Testis (tissue), 3 donors: ENCODE data around the gene RFC2. TPM values are rescaled to one million over a fixed set of nuclear protein-coding genes. Genes with fewer than 3 reads are reported as not detected.
A peak's percentile ranks its signal among the peaks of the same experiment; 100 is the strongest.
"Not testable (repeated sequence)": the region's sequence is repeated elsewhere in the genome, so short reads cannot be mapped to it uniquely, and the experiment has no call there.

Source experiments
- DNase-seq: peaks from one replicate; pipeline ENCODE4 v3.0.0-alpha.2; 2019
- H3K27ac ChIP-seq, 2 donors: fragments of 200-600 bp; sonication (generic); one replicate each; pipeline ENCODE4 v1.5.1; 2019
- H3K27me3 ChIP-seq: fragments of 200-600 bp; sonication (generic); one replicate; pipeline ENCODE4 v1.5.1; 2019
- H3K36me3 ChIP-seq: fragments of 200-600 bp; sonication (generic); one replicate; pipeline ENCODE4 v1.5.1; 2017; ENCODE audit warnings: low read depth; ENCODE audit errors: missing control alignments
- H3K4me1 ChIP-seq: fragments of 200-600 bp; sonication (generic); one replicate; pipeline ENCODE4 v1.5.1; 2019
- H3K4me3 ChIP-seq, 2 donors: fragments of 200-600 bp; sonication (generic); one replicate each; pipeline ENCODE4 v1.5.1; 2017 to 2019
- H3K9me3 ChIP-seq: fragments of 200-600 bp; sonication (generic); one replicate; pipeline ENCODE4 v1.5.1; 2017
- POLR2A ChIP-seq: fragments of 450-650 bp; IDR thresholded peaks from one replicate; pipeline ENCODE4 v1.6.1; 2017; ENCODE audit warnings: antibody characterized with exemption, mild to moderate bottlenecking, moderate library complexity
- WGBS, 2 donors: methylation state at CpG; one replicate each; pipeline ENCODE4 v1.1.5; 2018; 5-methylcytosine and 5-hydroxymethylcytosine counted together
- intact Hi-C: fragments of 100-400 bp; cut with DNase I; formaldehyde crosslinking; loops from one replicate; pipeline ENCODE4 v1.15.1; 2023; ENCODE audit warnings: low total_unique reads
- polyA plus RNA-seq: library from polyadenylated mRNA; stranded (reverse); fragments of 350-450 nt; fragmentation: Illumina TruSeq; extraction: RNeasy Lipid Tissue Mini Kit (QIAGEN cat#74804); gene quantifications from one replicate; pipeline ENCODE4 v1.2.3, GENCODE V29; 2014; ENCODE audit warnings: low read depth, low replicate concordance; ENCODE audit not compliant: insufficient read depth
- total RNA-seq, 2 donors: library from RNA; depleted of rRNA; stranded (reverse); fragments of >200 nt; gene quantifications; one replicate each; pipeline ENCODE4 v1.2.3, GENCODE V29; 2016
- TF ChIP-seq, protein P1 (sequence below), 3 experiments: fragments of 450-650 bp in 2 of 3; fragments of 200-600 bp in 1 of 3; sonication (generic) in 1 of 3; IDR thresholded peaks; one replicate each; pipeline ENCODE4 v1.5.1; 2016 to 2019; ENCODE audit warnings: antibody characterized with exemption in 3 of 3, mild to moderate bottlenecking in 2 of 3, moderate library complexity in 1 of 3

Gene RFC2
- total and polyA plus RNA-seq, 3 donors from 2014 or later = 10.8 to 29.2 (median 15.2) TPM

DNA sequence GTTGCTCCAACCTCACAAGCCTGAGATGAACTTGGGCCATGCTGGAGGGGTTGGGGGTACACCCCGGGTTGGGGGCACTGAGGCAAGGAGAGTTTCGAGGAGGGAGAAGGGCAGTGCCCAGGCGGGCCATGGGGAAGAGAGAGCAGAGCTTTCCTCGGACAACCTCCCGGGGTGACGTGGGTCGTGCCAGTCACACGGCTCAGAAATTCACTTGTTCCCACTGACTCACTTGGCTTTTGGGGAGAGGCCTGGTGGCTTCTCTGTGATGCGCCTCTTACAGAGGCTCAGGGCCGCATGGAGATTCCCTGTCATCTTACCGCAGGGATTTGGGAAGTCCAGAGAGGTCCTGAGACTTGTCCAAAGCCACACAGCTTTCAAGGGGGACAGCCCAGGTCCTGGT is 41.5 kb downstream of the RFC2 start:
- no peaks in the 10 kb centered on the region for H3K27me3 ChIP-seq
- no peaks in the 10 kb centered on the region for H3K36me3 ChIP-seq
- 83 to 93% methylated on average over 9 to 11 of the region's 11 CpGs for WGBS, 2 donors
- TF ChIP-seq, protein P1, sequence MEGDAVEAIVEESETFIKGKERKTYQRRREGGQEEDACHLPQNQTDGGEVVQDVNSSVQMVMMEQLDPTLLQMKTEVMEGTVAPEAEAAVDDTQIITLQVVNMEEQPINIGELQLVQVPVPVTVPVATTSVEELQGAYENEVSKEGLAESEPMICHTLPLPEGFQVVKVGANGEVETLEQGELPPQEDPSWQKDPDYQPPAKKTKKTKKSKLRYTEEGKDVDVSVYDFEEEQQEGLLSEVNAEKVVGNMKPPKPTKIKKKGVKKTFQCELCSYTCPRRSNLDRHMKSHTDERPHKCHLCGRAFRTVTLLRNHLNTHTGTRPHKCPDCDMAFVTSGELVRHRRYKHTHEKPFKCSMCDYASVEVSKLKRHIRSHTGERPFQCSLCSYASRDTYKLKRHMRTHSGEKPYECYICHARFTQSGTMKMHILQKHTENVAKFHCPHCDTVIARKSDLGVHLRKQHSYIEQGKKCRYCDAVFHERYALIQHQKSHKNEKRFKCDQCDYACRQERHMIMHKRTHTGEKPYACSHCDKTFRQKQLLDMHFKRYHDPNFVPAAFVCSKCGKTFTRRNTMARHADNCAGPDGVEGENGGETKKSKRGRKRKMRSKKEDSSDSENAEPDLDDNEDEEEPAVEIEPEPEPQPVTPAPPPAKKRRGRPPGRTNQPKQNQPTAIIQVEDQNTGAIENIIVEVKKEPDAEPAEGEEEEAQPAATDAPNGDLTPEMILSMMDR (IDR thresholded peaks at IDR 0.05) = no peak
- no peak for TF ChIP-seq POLR2A
- H3K4me1 ChIP-seq = no peaks in the 10 kb centered on the region
- DNase-seq = no peak
- H3K27ac ChIP-seq = no peak overlapping the region
- no peak overlapping the region for H3K4me3 ChIP-seq
- no peaks in the 10 kb centered on the region for H3K9me3 ChIP-seq
- intact Hi-C loops = no loop called here

DNA sequence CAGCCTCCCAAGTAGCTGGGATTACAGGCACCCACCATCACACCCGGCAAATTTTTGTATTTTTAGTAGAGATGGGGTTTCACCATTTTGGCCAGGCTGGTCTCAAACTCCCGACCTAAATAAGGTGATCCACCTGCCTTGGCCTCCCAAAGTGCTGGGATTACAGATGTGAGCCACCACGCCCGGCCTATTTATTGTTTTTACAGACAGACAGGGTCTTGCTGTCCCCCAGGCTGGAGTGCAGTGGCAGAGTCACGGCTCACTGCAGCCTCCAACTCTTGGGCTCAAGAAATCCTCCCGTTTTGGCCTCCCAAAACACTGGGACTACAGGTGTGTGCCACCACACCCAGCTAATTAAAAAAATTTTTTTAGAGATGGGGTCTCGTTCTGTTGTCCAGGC is 46.0 kb downstream of the RFC2 start:
- WGBS, 2 donors = 91 to 94% methylated on average over 7 of the region's 7 CpGs
- not testable (repeated sequence) for DNase-seq, H3K36me3 ChIP-seq, H3K27me3 ChIP-seq, H3K4me3 ChIP-seq, H3K27ac ChIP-seq, H3K4me1 ChIP-seq, H3K9me3 ChIP-seq
- intact Hi-C loops = loop anchor here (5.0 to 10.0 kb wide), 2 partner anchors 194 to 343 kb away; partner anchors contain the start of gene TMEM270

DNA sequence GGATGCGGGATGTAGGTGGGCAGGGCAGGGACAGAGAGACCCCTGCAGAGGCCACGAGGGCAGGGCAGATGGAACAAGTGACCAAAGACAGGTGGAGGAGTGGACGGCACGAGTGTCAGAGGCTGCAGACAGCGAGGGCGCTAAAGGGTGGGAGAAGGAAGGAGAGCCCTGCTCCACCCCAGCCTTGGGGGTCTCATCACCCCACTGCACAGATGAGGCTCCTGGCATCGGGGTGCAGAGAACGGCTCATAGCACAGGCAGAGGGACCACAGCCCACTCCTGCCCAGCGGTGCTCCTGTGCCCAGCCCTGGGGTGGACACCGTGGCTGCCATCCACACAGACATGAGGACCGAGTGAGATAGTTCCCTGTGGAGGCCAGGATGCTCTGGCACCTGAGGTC is 46.6 kb downstream of the RFC2 start:
- Histone ChIP-seq H3K4me3 (no peak overlapping the region), H3K27ac (no peak overlapping the region), H3K4me1 (no peaks in the 10 kb centered on the region), H3K9me3 (no peaks in the 10 kb centered on the region), H3K27me3 (no peaks in the 10 kb centered on the region), H3K36me3 (no peaks in the 10 kb centered on the region)
- intact Hi-C loops = loop anchor here (5.0 to 10.0 kb wide), 2 partner anchors 195 to 343 kb away; partner anchors contain the start of gene TMEM270
- WGBS, 2 donors = 82 to 84% methylated on average over 9 to 11 of the region's 11 CpGs
- DNase-seq = no peak
- TF ChIP-seq POLR2A = no peak
- TF ChIP-seq, protein P1 (IDR thresholded peaks at IDR 0.05) = no peak

DNA sequence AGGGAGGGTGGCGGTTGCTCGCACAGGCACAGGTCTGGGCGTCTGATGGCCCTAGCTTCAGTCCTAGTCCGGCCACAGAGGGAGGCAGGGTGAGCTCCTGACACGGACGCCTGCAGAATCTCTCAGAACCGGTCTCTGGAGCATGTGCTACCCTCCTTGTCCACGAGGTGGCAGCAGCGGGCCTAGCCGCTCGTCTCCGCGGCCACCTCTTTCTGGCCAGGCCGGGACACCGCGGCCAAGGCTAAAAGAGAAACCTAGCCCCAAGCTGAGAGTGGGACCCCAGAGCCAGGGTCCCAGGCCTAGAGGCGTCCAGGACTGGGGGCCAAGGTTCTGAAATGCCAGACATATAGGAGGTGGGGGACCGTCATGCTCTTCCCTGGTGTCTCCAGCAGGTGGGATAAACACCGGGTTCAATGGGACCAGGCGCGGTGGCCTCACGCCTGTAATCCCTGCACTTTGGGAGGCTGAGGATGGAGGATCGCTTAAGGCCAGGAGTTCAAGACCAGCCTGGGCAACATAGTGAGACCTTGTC is 47.5 kb downstream of the RFC2 start:
- Histone ChIP-seq H3K4me3 (no peak overlapping the region), H3K27me3 (no peaks in the 10 kb centered on the region), H3K27ac (no peak overlapping the region), H3K4me1 (no peaks in the 10 kb centered on the region), H3K36me3 (no peaks in the 10 kb centered on the region), H3K9me3 (no peaks in the 10 kb centered on the region)
- no peak for TF ChIP-seq POLR2A
- TF ChIP-seq, protein P1 (IDR thresholded peaks at IDR 0.05) = peak; percentile 92 to 98 (median 96)
- 13 to 23% methylated on average over 9 to 22 of the region's 23 CpGs for WGBS, 2 donors
- intact Hi-C loops = loop anchor here (5.0 to 10.0 kb wide), 2 partner anchors 196 to 342 kb away; partner anchors contain the start of gene TMEM270
- peak; percentile 91 for DNase-seq

DNA sequence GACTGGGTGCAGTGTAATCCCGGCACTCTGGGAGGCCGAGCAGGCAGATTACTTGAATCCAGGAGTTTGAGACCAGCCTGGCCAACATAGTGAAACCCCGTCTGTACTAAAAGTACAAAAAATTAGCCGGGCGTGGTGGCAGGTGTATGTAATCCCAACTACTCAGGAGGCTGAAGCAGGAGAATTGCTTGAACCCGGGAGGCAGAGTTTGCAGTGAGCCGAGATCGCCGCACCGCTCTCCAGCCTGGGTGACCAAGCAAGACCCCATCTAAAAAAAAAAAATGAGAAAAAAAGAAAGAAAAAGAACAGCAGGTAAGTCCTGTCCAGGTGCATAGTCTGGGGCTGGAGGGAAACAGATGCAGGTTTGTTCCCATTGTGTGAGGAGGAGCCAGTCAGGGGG is 48.1 kb downstream of the RFC2 start:
- H3K4me3 ChIP-seq, H3K36me3 ChIP-seq, H3K4me1 ChIP-seq, H3K27ac ChIP-seq, H3K27me3 ChIP-seq, DNase-seq, H3K9me3 ChIP-seq: not testable (repeated sequence)
- 79 to 83% methylated on average over 10 of the region's 10 CpGs for WGBS, 2 donors
- intact Hi-C loops = loop anchor here (5.0 to 10.0 kb wide), 2 partner anchors 196 to 341 kb away; partner anchors contain the start of gene TMEM270
